Left lung (tissue), 10 donors: Measurements from ENCODE around the gene OVAAL. TPM values are rescaled to one million over a fixed set of nuclear protein-coding genes. Genes with fewer than 3 reads are reported as not detected.

Experiments
- ATAC-seq: fragments of 200-7000 bp; cut with Tn5 transposase; one replicate; pipeline ENCODE4 v1.9.1; 2020; ENCODE audit warnings: moderate library complexity
- DNase-seq, 4 donors: peaks; one replicate each; pipeline ENCODE4 v3.0.0-alpha.2; 2013 to 2020
- H3K27ac ChIP-seq, 2 donors: fragments of 200-600 bp; sonication (generic) in 1 of 2; one replicate each; pipeline versions ENCODE4 v1.5.0 to v1.8.0; 2020 to 2021
- H3K27me3 ChIP-seq, 2 donors: fragments of 200-600 bp; sonication (generic) in 1 of 2; one replicate each; pipeline versions ENCODE4 v1.5.0 to v1.8.0; 2020 to 2021
- H3K36me3 ChIP-seq, 2 donors: fragments of 200-600 bp; sonication (generic) in 1 of 2; one replicate each; pipeline versions ENCODE4 v1.5.0 to v1.8.0; 2020 to 2021
- H3K4me1 ChIP-seq, 2 donors: fragments of 200-600 bp; one replicate each; pipeline ENCODE4 v1.8.0; 2021
- H3K4me3 ChIP-seq, 2 donors: fragments of 200-600 bp; sonication (generic) in 1 of 2; one replicate each; pipeline versions ENCODE4 v1.5.0 to v1.8.0; 2020 to 2021; ENCODE audit warnings: mild to moderate bottlenecking in 1 of 2
- H3K9me3 ChIP-seq, 2 donors: fragments of 200-600 bp; sonication (generic) in 1 of 2; one replicate each; pipeline versions ENCODE4 v1.5.0 to v1.8.0; 2020 to 2021
- intact Hi-C, 2 donors: fragments of 100-400 bp; cut with DNase I; formaldehyde crosslinking; loops; one replicate each; pipeline versions ENCODE4 v1.11.2 to v1.14.2; 2022
- polyA plus RNA-seq, 6 donors: library from polyadenylated mRNA; unstranded; fragments of 120-200 nt; gene quantifications; one replicate each; pipeline ENCODE4 v1.2.1, GENCODE V29; 2013; ENCODE audit not compliant: insufficient read length in 6 of 6
- total RNA-seq, 2 donors: library from RNA; stranded (reverse); fragmentation: NEBNext Ultra II Directional; extraction: Animal tissue kit (Norgen Biotek cat#: 25700); gene quantifications; one replicate each; pipeline ENCODE4 v1.2.1, GENCODE V29; 2021
- TF ChIP-seq, protein P1 (sequence below), 2 donors: fragments of 200-600 bp; sonication (generic) in 1 of 2; IDR thresholded peaks; one replicate each; pipeline versions ENCODE4 v1.5.0 to v1.8.0; 2021; ENCODE audit warnings: antibody characterized with exemption in 2 of 2
- donor health status: DM: no; HTN: yes; CAD: no.
- donor health status: DM: no; HTN: no; CAD: no.

Gene OVAAL
- total and polyA plus RNA-seq, 8 donors = not detected

DNA sequence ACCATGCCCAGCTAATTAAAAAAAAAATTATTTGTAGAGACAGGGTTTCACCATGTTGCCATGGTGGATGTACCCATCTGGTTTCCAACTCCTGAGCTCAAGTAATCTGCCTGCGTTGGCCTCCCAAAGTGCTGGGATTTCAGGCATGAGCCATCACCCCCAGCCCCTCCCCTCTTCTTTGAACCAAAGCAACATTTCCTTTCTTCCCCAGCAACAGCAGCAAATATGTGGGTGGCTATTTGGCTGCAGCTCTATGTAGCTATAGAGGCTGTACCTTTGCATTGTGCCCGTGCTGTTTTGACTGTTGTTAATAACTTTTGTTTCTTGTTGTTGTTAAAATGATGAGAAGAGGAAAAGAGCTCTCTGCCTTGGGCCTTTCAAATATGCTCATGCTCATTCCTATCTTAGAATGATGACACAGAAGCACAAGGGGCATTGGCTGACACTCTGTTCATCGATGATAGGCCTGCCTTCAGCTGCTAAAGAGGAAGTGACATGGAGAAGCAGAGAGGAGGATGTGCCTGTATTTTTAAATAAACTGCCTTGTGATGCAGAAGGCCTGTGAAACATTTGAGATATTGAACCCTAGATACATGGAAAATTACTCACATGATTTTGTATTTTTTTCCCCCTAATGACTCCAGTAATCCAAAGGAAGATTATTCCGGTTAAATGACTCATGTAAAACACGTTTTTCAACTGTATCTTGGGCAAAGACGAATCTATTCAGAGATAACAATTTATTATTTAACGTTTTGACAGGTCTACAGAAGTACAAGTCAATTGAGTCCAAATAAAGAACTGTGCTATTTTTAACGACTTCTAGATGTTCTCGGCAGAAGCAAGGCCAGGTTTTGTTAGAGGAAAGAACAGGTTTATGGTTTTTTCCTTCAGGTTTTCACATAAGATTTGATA is 52.5 kb downstream of the OVAAL start:
- H3K27ac ChIP-seq = peak overlapping the region; percentile 46 to 58
- TF ChIP-seq, protein P1, sequence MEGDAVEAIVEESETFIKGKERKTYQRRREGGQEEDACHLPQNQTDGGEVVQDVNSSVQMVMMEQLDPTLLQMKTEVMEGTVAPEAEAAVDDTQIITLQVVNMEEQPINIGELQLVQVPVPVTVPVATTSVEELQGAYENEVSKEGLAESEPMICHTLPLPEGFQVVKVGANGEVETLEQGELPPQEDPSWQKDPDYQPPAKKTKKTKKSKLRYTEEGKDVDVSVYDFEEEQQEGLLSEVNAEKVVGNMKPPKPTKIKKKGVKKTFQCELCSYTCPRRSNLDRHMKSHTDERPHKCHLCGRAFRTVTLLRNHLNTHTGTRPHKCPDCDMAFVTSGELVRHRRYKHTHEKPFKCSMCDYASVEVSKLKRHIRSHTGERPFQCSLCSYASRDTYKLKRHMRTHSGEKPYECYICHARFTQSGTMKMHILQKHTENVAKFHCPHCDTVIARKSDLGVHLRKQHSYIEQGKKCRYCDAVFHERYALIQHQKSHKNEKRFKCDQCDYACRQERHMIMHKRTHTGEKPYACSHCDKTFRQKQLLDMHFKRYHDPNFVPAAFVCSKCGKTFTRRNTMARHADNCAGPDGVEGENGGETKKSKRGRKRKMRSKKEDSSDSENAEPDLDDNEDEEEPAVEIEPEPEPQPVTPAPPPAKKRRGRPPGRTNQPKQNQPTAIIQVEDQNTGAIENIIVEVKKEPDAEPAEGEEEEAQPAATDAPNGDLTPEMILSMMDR (IDR thresholded peaks at IDR 0.05) = no peak
- ATAC-seq (peak; percentile 60), DNase-seq (peak in 2 of 4 donors; percentile 55 to 57)
- no peaks in the 10 kb centered on the region for H3K9me3 ChIP-seq
- intact Hi-C loops = no loop called here
- no peak overlapping the region for H3K4me3 ChIP-seq
- H3K36me3 ChIP-seq = no peaks in the 10 kb centered on the region
- H3K4me1 ChIP-seq = peaks cover 0 to 19% of the 10 kb centered on the region in 2 donors
- H3K27me3 ChIP-seq = no peaks in the 10 kb centered on the region

GRCh38 chr1:180612632-180613031 is 53.9 kb downstream of the OVAAL start:
- Histone ChIP-seq H3K36me3 (no peaks in the 10 kb centered on the region), H3K9me3 (no peaks in the 10 kb centered on the region), H3K27me3 (no peaks in the 10 kb centered on the region), H3K27ac (no peak overlapping the region), H3K4me3 (no peak overlapping the region), H3K4me1 (peaks cover 0 to 24% of the 10 kb centered on the region in 2 donors)
- TF ChIP-seq, protein P1 (IDR thresholded peaks at IDR 0.05) = no peak
- ATAC-seq (no peak), DNase-seq (peak in 2 of 4 donors; percentile 59 to 65)
- intact Hi-C loops = no loop called here

DNA sequence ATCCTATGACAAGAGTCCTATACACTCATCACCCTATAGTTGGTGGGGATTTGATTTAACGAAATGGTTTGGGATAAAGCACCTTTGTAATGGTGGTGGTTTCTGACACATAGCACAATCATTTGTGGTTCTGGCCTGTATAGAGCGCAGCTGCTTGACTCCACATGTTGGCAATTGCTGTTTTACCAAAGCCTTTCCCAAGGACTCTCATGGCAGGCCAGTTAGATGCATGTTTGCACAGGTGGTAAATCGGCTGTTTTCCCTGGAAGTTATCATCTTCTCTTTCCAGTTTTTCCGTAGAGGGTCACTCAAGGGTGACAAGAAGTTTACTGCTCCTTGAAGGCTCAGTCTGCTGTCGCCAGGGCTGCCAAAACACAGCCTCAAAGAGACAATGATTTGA is 56.0 kb downstream of the OVAAL start:
- Histone ChIP-seq H3K4me1 (peaks cover 0 to 29% of the 10 kb centered on the region in 2 donors), H3K27me3 (no peaks in the 10 kb centered on the region), H3K4me3 (no peak overlapping the region), H3K36me3 (no peaks in the 10 kb centered on the region), H3K27ac (no peak overlapping the region), H3K9me3 (no peaks in the 10 kb centered on the region)
- ATAC-seq (no peak), DNase-seq (no peak)
- TF ChIP-seq, protein P1 (IDR thresholded peaks at IDR 0.05) = no peak
- intact Hi-C loops = no loop called here

DNA sequence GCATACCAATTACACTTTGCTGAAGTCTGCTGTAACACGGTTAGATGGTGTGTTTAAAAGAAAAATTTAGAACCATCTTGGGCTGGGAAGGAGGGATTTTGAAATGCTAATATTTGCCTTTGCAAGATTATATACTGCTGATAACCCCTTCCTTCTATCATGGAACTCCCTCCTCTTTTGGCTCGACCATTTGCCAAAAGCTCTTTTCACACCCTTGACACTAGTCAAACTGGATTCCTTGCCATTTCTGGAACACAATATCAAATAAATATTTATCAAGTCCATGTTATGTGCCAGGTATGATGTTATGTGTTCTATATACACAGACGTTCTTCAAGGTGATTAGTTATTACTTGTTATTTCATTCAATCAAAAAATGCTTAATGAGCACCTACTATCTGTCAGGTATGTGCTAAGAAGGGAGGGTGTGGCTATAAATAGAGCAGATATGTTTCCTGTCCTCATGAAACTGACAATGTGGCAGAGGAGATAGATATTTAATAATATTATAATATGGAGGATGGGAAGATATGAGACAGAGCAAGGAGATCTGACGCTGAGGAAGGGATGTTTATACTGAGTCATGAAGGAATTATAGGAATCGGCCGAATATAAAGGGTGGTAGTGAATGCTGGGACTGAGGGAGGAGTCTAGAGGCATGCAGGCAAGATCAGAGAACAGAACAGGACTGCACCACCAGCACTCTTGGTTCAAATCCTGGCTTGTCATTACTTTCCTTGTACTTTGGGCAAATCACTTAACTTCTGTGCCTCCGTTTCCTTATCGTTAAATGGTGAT is 56.9 kb downstream of the OVAAL start:
- ATAC-seq = peak; percentile 49
- H3K4me1 ChIP-seq = peaks cover 0 to 23% of the 10 kb centered on the region in 2 donors
- intact Hi-C loops = no loop called here
- TF ChIP-seq, protein P1 (IDR thresholded peaks at IDR 0.05) = no peak
- no peaks in the 10 kb centered on the region for H3K9me3 ChIP-seq
- no peaks in the 10 kb centered on the region for H3K27me3 ChIP-seq
- H3K36me3 ChIP-seq = no peaks in the 10 kb centered on the region
- no peak overlapping the region for H3K4me3 ChIP-seq
- DNase-seq = no peak
- H3K27ac ChIP-seq = no peak overlapping the region

Other genes starting within 250 kb of the OVAAL start
- 10 to 100 TPM; 26.5 to 36.2 TPM for gene ACBD6, start 56.4 kb upstream of the OVAAL start, total RNA-seq
- 10 to 100 TPM; 75.5 to 81.9 (median 79.2) TPM for gene ACBD6, start 56.4 kb upstream of the OVAAL start, polyA plus RNA-seq
- 10 to 100 TPM; 33.3 to 34.2 TPM for gene XPR1, start 73.1 kb downstream of the OVAAL start, total RNA-seq
- 10 to 100 TPM; 24.6 to 32.4 (median 26.7) TPM for gene XPR1, start 73.1 kb downstream of the OVAAL start, polyA plus RNA-seq